Activated CD8-positive, alpha-beta memory T cell treated with anti-CD3 and anti-CD28 coated beads, Interleukin-2, amount 50 U/mL, for 24 hours (primary cell): Measurements from ENCODE around the gene ARMC2.
"Not testable (repeated sequence)": the region's sequence is repeated elsewhere in the genome, so short reads cannot be mapped to it uniquely, and the experiment has no call there.

Experiments
- DNase-seq: peaks from one replicate; pipeline ENCODE4 v3.0.0-alpha.2; 2020; ENCODE audit errors: extremely low read depth

Gene ARMC2

DNA sequence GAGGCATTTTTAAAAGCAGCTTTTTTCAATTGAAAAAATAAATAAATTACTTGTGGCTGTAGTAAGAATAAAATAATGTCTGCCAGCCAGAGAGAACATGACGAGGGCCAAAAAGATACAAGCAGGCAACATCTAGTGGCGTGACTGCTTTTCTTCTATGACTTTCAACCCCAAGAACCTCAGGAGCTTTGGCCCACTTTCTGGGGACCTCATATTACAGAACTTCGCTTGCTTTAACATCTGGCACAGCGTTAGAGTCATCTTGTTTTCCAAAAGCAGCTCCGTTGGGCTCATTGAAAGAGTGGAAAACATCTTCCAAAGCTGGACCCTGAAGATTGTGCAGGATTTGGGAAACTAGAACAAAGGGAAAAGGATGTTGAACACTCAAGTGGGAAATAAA is 67.0 kb downstream of the ARMC2 start:
- no peak for DNase-seq

DNA sequence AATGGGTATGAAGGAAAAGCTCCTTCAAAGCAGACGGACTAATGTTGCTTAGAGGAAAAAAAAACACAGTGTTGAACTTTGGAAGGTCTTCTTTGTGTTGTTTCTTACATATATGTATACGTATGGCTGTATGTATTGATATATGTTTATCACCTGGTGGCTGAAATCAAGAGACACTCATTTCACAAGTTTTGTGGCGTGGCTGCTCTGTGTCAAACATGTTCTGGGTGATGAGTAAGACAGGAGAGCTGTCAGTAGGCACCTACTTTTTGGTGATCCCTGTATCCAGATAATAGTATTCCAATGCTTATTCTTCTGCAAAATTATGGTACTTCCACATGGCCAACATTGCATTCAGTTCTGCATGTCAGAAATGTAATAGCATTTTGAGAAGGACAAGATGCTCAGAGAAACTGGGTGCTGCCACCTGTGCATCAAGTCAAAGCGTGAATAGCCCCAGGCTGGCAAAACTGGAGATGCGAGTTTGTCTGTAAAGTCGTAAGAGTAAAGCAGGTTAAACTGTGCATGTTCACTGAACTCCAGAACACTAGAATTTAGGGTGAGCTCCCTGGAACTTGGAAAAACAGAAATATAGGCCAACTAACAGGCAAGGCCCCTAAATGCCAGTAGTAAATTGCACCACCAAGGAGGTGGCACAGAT is 67.9 kb downstream of the ARMC2 start:
- DNase-seq = no peak

DNA sequence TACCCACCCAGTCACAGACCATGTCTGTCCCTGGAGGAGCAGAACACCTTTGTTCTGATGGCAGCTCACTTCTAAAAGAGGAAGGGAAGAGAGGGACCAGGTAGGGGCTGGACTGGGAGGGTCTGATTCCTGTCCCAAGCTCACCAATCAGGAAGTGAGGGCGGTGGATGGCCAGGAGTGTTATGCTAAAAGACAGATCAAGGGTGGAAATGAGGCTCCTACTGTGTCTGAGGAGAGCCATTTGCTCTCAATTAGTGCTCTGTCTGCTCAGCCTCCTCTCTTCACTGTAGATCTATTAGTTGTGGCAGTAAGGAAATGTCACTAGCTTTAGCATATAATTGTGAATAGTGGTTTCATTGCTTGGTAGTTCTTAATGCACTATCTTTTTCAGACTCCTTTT is 72.5 kb downstream of the ARMC2 start:
- no peak for DNase-seq

DNA sequence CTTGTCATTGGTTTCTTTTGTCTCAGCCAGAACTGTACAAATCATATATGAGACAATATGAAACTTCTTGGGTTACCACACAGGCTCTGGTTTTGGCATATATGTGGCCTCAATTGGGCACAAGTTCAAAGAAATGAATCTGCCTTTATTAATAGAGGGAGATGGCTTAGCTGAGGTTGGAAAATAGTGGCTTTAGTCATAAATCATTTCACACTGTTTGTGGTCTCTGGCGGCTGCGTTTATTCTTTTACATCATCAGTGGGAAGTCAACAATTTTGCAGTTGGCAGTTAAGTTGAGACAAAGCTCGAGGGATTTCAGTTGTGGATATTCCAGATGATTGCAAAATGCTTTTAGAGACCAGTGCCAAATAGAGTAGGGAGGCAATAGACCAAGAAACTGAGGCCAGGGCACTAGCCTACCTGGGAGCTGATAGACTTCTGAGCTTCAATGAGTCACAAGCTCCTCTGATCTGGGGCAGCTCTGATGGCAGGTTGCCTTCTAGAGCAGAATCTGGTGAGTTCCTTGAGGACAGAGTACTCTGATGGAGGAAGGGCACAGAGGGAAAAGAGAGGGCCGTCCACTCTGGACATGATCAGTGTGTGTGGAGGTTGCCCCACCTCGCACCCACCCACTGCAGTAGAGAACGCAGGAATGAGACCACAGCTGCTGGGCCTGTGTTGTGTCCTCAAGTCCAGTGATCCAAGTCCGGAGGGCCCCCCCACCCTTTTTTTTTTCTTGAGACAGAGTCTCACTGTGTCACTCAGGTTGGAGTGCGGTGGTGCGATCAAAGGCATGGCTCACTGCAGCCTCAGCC is 73.5 kb downstream of the ARMC2 start:
- no peak for DNase-seq

DNA sequence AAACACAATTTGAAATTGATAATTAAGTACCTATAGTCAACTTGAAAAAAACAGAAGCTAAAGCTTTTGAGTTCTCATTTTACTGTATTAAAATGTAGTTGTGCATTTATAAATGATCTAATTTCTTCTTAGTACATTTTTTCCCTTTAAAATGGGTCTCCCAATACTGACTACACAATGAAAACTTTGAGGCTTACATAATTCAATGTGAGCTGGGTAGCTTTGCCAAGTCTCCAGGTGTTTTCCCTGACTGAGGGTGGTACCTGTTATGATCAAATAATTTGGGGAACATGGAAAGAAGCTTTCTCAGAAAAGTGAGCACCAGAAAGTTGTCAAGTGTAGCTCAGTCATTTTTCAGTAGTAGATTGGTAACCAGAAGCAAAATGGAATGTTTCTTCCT is 74.3 kb downstream of the ARMC2 start:
- no peak for DNase-seq

DNA sequence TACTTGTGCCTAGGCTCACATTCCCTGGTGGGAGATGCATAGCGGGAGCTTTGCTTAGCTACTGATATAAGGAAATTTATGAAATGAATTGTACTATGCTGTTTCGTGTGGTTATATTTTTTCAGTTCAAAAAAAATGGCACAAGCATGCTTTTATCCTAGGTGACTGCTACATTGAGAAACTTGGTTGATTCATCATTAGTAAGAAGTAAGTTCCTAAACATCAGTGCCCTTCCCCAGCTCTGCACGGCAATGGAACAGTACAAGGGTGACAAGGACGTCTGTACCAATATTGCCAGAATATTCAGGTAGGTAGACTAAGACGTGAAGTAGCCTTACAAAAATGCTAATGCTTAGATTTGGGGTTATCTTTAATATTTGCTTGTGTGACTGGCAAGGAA is 79.7 kb downstream of the ARMC2 start:
- no peak for DNase-seq

DNA sequence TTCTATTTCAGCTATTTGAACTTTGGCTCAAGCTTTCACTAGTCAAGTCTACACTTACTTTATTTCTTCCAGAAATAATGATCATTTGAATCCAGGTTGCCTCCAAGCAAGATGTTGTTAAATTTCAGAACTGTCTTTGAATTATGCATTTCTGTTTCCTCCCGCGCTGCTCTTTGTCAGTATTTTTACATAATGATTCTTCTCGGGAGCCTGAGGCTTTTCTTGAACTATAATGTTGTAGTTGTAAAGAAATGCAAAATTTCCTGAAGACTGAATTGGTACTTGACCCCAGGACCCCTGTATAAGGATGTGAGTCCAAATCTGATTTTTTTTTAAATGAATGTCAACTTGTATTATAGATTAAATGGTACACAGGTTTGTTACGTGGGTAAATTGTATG is 80.4 kb downstream of the ARMC2 start:
- DNase-seq = no peak

DNA sequence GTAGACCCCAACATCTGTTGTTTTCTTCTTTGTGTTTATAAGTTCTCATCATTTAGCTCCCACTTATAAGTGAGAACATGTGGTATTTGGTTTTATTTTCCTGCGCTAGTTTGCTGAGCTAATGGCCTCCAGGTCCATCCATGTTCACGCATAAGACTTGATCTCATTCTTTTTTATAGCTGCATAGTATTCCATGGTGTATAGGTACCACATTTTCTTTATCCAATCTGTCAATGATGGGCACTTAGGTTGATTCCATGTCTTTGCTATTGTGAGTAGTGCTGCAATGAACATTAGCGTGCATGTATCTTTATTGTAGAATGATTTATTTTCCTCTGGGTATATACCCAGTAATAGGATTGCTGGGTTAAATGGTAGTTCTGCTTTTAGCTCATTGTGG is 82.9 kb downstream of the ARMC2 start:
- not testable (repeated sequence) for DNase-seq

DNA sequence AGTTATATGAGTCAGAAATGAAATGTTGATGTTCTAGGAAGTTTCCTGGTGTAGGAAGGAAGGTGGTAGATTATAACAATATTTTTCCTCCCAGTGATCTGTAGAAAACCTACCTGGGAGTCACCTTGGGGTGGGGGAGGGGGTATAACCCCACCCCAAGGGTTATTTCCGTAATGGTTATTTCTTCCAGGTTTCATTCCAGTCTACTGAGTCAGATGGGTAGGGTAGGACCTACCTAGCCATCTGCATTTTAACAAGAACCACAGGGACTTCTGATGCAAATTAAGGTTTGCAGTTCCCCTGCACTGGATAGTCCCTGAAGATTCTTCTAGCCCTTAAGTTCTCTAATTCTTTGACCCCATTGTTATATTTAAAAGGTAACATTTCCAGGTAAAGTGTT is 88.9 kb downstream of the ARMC2 start:
- no peak for DNase-seq

DNA sequence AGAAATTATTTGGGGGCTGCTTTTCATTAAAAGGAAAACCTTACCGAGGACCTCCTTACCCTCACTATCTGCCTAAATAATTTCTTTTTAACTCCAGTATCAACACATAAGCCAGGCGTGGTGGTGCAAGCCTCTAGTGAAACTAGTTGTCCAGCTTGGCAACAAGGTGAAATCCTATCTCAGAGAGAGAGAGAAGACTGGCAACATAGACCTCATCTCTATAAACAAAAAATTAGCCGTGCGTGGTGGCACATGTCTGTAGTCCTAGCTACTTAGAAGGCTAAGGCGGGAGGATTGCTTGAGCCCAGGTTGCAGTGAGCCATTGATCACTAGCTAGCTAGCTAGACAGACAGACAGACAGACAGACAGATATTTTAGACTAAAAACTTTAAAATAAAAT is 92.5 kb downstream of the ARMC2 start:
- DNase-seq = no peak

DNA sequence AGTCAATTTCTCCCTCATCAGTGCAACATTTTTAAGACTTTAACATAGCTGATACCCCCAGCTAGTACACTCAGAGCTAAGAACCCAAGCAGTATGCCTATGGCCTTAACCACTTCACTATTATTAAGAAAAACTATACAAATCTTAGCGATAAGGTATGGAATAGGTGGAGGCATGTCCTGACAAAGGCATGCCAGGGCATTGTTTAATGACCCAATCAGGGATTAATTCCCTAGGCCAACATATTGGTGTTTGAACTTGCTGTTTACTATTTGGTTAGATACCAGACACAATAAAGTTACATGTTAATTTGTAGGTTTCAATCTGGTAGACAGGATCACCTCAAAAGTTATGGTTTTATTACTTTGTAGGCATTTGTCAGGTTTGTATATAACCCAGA is 93.1 kb downstream of the ARMC2 start:
- DNase-seq = no peak

DNA sequence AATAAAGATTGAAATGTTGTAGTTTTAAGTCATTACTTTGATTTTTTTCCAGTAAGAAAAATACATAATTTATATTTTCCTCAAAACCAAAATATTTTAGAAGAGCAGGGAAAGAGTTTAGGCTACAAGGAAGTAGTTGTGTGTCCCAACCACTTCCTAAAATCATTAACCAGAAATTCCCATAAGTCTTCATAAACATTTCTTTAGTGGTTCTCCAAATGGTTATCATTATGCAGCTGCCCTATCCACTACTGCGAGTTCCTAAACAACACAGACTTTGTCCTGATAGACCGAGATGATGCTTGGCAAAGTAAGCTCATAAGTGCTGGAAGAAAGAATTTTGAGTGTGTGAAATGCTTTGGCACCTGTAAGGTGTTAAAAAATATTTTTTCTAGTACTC is 93.6 kb downstream of the ARMC2 start:
- no peak for DNase-seq

DNA sequence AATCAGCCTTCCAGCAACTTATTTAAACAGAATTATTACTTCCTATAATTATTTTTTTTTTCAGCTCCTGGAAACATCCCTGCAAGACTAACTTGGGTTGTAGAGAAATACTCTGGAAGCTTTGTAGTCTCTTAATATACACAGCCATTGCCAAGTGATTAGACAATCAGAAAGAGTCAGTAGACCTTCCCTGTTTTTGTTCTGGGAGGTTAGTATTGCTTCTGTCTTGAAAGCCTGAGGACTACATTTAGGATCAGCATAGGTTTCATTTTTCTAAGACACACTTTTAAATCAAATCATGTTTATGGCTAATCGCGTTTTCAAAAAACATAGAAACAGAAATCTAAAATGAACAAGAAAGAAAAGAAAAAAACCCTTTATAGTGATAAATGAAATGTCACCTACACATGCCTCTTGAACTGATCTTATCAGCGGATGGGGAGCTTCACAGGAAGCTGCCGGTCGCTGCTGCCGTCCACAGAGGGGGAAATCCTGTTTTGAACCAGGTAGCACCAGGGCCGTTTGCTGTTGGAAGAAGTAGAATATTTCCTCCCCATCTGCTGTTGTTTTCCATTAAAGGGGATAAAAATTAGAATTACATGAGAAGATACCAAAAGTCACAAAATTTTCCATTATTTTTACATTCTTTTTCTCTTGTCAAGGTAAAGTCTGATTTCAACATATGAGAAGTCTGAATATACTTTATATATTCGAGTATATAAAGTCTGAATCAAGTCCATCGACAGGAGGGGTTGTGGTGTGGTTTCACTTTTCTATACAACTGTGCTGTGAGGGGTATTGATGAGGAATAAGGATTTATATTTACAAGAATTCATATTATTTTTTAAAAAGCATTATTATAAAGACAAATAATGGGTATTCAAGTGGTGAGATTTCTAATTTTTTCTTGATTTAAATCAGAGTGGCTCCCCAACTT is 94.6 kb downstream of the ARMC2 start:
- DNase-seq = peak; percentile 21

DNA sequence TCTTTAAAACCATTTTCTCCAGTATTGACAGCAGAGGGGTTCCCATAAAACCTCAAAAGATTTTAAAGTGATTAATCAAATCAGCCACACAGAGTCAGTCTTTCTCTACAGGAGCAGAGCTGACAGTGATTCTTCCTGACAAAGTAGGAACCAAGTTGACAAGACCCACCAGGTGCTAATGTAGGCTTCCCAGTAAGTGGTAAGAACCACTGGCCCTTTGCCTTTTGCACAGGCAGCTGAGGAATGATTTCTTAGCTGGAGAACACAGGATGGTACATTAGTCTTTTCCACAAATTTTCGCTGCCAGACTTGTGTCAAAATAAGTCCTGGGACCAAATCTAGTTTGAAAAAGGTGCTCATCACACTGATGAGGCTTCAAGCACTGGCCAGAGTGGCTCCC is 95.8 kb downstream of the ARMC2 start:
- no peak for DNase-seq

DNA sequence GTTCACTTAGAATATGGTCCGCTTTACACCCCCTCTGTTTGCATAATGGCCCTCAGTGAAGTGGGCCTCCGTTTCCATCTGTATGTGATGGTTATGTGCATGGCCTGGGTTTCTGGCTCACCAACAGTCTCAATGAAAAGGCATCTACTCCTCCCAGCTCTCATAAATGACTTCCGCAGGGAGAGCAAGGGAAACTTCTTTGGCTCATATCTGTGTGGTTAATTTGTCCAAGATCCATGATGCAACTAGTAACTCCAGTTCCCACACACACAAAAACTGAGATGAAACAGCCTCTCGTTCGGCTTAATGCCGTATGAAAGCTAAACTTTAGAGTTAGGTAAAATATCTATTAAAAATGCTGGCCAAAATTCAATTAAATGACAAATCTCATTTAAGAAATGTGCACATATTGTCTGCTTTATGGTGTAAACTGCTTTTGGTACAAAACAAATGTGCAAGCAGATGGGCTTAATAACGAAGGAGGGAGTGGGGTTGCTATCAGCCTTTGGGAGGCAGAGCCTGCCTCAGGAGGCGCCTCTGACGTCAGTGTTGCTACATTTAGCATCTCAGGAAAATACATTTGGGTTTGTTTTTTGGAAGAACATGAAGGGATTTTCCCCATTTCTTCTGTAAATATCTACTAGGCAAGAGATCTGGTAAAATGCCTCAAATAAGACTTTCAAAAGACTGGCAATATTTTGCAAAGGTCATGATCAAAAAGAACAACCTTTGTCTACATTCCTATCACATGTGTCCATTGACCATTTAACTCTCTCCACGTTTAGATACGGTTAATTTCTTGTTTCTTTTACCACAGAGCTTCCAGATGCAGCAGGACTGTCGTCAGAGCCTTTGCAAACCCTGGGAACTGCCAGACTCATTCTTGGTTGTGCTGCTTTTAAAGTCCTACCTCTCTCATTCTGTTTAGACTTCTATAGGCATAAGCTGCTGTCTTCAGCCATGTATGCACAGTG is 96.8 kb downstream of the ARMC2 start:
- DNase-seq = no peak

DNA sequence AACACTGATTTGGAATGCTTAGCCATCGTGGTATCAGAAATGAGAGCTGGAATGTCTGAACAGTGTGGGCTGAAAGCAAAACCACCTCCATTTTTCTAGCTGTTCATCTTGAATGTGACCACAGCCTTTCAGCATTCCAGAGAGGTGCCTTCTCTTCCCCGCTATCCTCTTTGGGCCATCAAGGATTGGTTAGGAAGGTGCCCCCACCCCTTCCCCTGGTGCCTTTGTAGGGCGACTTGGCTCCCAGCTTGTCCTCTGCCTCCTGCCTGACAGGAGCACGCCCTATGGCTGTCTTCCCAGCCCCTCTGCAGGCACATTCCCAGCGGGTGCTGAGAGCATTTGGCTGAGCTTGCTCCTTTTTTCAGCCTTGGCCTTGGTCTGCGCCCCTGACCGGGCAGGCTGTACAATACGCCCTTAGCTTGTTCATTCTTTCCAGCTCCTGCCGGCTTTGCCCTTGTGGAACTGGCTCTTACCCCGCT is 97.5 kb downstream of the ARMC2 start:
- DNase-seq = no peak

DNA sequence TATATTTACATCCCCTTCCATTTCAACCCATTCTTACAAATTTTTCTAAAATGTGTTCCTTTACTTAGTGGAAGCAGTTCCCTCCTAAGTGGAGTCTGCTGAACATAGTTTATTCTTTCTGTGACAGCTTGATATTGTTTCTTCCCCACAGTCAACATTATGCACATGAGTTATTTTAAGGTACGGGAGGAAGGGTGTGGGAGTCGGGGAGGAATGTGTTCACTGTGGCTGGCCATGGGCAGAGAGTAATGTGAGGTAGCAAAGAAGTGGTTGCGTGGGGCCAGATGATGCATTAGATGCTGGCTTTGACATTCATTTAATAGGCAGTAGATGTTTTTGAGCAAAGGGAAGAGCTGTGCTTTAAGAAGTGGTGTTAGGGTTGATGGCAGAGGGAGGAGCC is 98.5 kb downstream of the ARMC2 start:
- no peak for DNase-seq

DNA sequence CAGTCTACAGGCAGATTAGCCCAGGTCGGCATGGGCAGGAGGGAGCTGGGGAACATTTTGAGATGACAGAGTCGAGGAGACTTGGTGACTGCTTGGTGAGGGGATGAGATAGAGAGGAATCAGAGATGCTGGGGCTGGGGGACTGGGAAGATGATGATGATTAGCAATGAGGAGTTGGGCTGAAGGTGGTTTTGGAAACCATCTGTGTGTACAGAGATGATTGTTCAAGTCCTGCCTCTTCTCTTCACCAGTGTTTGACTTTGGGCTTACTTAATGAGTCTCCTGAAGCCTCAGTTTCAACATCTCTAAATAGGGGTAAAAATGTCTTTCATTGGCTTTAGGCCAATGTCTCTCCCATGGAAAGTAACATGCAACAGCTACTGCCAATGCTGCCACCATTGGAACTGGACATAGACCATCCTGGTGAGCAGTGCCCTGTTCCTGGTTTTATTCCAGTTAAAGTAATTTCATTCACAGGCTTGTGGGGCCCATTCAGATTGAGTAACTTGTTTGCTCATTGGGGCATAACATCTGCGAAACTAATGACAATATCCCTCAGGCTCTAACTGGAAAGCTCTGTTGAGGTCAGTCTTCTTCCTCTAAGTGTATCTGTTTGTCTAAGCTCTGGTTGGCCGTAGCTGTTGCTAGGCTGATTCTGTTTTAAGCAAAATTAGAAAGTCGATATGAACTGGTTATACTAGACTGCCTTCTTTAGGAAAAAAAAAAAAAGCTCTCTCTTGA is 99.1 kb downstream of the ARMC2 start:
- no peak for DNase-seq

DNA sequence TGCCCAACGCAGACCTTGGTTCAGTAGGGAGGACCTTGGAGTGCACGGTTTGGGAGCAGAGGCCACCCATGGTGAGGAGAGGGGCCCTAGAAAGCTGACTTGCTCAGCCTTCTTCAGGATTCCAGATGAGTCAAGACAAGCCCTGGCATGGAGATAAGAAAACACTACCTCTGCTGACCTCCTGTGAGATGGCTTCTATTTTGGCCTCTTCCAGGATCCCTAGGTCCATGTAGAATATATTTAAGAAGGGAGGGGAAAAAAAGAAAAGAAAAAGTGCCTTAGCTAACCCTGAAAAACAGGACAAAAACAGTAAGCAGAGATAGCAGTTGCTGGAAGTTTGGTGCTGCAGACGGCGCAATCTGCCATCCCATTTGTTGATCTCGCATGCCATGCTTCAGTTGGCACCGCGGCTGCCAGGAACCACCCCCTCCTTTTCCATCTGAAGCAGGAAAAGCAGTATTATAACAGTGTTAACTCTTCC is 100.0 kb downstream of the ARMC2 start:
- no peak for DNase-seq

DNA sequence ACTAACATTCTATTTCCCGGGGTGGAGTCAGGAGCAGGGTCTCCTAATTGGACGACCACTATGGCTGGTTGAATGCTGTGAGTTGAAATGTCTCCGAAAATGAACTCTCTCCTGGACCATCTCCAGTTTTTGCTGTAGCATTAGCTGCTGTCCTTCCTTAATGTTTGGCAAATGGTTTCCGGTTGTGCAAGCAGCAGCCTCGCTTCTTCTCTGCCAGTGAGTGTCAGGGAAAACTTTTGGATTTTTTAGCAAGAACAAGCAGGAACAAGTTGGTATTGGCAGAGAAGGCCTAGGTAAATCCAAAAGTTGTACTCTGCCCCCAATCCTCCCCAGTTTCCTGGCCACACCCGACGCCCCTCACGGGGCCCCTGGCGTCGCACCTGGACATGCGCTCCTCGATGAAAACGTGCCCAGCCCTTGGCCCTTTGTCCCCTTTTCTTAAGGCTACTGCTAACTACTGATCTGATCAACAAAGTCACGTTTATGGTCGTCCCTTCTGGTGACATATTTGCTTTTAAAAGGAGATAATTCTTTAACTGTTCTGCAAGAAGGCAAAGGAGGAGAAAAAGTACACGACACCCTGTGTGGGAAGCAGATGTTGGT is 103.2 kb downstream of the ARMC2 start:
- DNase-seq = no peak
